NK-92 (cell line): ENCODE data around the gene FILIP1L.

Experiments used
- DNase-seq: peaks from one replicate; lab custom pipeline; 2025; ENCODE audit not compliant: unreplicated experiment; lab: John Stamatoyannopoulos, UW

Gene FILIP1L

GRCh38 chr3:99981138-99981537, 133.2 kb downstream of the FILIP1L start:
- DNase-seq = no peak

GRCh38 chr3:99980606-99981005, 133.7 kb downstream of the FILIP1L start:
- DNase-seq = no peak

DNA sequence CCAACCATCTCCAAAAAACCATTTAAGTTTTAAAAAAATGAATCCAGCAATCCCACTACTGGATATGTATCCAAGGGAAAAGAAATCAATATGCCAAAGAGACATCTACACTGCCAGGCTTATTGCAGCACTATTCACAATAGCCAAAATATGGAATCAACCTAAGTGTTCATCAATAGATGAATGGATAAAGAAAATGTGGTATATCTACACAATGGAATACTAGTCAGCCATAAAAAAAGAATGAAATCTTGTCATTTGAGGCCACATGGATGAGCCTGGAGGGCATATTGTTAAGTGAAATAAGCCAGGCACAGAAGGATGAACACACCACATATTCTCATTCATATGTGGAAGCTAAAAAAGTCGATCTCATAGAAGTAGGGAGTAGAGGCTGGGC, 136.1 kb downstream of the FILIP1L start:
- no peak for DNase-seq

DNA sequence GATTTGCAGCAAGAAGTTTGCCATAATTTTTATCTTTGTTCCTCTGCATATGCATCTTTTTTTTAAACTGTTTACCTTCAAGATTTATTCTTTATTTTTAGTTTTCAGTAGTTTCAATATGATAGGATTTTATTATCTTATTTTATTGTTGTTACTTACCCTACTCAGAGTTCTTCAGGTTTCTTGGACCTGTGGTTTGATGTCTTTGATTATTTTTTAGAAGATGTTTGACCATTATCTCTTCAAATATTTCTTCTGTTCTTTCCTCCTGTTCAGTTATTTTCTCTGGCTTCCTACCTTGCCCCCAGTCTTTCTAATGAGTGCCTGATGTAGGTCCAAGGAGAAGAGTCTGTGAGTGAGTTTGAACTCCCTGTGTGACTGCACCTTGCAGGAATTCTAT, 137.7 kb downstream of the FILIP1L start:
- DNase-seq = no peak

DNA sequence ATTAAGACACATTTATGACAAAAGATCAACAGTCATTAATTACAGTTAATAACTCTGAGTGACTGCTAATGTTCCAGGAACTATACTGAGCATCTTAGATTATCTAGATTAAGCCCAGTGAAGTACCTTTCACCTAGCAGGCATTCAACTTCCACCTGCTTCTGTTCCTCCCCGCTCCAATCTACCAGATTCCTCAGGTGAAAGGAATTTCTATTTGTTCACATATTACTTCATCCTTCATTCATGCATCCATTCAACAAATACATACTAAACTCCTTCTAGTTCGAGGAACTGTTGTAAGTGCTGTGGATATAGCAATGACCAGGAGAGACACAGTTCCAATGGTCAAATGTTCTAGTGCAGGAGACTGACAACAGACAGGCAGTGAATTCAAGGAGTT, 139.3 kb downstream of the FILIP1L start:
- DNase-seq = no peak

DNA sequence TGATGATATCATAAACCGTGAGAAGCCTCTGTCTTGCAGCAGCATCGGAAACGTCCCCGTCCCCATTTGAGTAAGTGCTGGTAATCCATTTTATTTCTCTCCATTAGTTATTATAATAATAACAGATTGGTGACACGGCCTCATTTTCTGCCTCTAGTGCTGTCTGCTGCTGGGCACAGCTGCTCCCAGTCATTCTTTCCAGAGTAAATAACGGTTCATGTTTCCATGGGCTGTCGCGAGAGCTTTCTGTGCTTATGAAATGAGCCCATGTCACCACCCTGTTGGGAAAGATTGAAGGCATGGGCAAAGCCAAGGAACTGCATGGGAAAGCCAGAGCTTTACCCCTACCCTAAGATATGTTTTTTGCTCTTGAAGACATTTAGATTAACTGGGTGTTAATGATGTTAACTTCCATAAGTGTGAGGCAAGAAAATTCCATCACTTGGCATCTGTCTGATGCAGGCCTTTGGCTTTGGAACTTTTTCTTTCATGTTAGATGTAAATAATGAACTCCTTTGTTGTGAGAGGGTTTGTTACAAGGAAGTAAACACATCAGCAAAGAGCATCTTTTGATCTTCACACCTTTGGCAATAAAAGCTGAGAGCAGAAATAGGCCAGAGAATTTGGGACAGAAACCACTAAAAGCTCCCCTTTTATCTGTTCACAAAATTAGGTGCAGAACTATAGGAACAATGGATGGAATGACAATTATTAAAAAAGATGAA, 141.8 kb downstream of the FILIP1L start:
- DNase-seq = no peak

DNA sequence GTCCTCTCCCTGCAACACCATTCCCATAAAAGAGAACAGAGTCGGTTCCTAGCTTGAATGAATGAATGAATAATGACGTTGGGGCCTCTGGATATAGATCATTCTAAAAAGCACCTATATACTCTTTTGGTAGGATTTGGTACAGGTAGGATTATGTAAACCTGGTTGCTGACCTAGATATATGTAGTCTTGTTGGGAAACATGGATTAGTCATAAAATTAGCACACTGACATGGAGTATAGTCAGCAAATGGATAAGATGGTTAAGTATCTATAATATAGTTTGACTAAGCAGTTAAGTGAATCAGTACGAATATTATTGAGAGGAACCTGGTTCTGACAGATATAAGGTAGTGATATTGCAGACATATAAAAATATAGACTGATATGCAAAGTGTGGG, 142.5 kb downstream of the FILIP1L start:
- no peak for DNase-seq

- DNase-seq = no peak
Measured at GRCh38 chr3:99970198-99970597, 144.1 kb downstream of the FILIP1L start.

GRCh38 chr3:99969136-99969535, 145.2 kb downstream of the FILIP1L start:
- DNase-seq = no peak

- no peak for DNase-seq
Measured at GRCh38 chr3:99967796-99968195, 146.5 kb downstream of the FILIP1L start.

DNA sequence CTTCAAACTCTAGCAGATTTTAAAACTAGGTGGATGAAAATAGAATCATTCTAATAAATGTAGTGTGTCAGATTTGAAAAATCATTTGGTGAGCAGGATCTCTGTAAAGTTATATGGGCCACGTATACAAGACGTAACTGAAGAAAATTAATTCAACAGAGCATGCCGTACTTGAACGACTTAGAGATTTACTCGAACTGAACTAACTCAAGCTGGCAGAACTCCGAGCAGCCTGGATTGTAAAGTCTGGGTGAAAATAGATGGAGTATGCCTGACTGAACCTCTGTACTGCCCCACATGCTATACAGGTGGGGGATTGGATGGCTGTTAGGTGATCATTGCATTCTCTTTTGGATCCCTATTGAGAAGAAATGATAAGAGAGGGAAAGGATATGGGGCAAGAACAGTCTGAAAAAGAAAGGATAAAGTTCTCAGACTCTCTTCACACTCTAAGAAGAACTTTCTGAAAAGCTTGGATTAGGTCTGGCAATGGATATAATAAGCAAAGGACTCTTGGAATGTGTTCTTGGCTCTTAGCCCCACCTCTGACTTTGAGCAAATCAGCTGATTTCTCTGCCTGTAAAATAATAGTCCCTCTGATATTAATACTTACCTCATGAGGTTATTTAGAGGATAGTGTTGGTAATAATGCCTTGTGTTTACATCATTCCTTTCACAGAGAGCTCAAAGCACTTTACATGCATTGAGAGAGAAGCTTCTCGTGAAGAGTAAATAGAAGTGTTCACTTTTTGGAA, 147.5 kb downstream of the FILIP1L start:
- DNase-seq = no peak

GRCh38 chr3:99965681-99966408, 148.5 kb downstream of the FILIP1L start:
- no peak for DNase-seq

DNA sequence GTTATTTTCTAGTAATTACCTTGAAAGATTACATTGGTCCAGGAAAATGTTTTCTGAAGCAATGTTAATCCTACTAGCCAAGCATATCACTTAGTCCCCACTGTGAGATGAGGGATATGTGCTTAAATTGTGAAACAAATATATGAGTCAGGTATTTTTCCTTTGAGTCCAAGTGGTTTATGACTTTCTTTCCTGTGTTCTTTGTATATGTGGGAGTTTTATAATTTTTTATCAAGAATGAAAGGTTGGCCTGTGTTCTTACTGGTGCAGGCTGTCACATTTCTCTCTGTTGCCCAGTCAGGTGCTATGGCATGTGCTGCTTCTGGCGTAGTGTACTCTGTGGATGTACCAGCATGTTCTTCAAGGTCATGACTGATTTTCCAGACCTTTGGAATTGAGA, 149.2 kb downstream of the FILIP1L start:
- no peak for DNase-seq

DNA sequence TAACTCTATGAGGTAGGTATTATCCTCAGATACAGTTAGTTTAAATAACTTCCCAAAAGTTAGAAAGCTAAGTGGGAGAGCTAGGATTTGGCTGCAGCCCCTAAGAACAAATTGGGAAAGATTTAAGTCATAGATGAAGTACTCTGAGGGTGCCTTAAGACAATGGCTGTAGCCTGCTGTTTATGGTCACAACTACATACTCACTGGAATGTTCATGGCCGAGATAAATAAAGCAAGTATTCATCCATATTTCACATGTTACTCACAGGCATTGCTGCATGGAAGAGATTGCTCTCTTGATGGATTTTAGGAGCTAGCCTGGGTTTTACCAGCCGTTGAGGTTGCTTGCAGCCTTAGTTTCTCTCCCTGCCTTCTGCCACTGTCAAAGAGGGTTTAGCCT, 151.6 kb downstream of the FILIP1L start:
- DNase-seq = no peak

DNA sequence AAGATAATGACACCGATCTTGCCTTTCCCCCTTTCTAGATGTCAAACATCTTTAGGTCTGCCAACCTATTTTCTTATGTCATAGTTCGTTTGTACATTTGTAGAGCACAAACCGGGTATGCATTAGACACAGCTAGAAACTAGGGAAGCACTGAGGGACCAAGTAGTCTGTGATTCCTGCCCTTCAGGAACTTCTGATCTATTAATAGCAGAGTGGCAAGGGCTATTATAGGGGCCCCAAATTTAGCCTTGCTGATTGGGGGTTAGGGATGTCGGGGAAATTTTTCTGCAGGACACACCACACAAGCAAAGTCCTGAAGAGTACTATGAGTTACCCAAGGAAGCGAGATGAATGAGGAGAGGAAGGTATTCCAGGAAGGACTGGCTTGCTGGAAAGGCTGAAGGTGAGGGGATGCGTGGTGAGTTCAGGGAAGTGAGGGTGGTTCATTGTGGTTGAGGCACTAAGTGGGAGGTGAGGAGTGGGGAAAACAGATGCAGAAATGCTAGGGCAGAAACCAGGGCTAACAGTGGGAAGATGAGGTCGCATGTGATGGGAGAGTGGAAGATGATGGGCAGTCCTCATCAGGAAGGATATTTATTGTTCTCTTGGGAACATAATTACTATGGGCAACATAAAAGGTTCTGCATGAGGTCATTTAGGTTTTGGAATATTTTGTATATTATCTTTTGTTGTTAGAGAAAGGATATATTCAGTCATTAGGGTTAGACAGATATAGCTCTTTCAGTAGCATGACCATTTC, 152.4 kb downstream of the FILIP1L start:
- DNase-seq = no peak

DNA sequence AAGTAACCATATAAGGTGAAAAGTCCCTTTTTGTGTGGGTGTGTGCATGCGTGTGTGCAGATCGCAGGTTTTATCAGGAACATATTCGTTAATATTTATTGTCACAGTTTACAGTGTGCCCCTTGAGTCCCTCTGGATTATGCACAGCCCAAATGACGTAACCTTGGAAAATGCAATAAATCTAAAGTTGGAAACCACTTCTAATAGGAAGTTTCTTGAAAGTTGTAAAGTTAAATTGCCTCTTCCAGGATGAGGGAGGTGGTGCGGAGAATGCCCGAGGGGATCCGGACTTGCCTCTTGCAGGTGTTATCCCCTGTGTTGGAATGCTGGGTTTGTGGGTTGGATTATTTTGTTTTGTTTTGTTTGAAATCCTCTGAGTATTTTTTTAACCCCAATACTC, 153.4 kb downstream of the FILIP1L start:
- DNase-seq = no peak

- DNase-seq = no peak
Measured at GRCh38 chr3:99960123-99960878, 154.0 kb downstream of the FILIP1L start.

DNA sequence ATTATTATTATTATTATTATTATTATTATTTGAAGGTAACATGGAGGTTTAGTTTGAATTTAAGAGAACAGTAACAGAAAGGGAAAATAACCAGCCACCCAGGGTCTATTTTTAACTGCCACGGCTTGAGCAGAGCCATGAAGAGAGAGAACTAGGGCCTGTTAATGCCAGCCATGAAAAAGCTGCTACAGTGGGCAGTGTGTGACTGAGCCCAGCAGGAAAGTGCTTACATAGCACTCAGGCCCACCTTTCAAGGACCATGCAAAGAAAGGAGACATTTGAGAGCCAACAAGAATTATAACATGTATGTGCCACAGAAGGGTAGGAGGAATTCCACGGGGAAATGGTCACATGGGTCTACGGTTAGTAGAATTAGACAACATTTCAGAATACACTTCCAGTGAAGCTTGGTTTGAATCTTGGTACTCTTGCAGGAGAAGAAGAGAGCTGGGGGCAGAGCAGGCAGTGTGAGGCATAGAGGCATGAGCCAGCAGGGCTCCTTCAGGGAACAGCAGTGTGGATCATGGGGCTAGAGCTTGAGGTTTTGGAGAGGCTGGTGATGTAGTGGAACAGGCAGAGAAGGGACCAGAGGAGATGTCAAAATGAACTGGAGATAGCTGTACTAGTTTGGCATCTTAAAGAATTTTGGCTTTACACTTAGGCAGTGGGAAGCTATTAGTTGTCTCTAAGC, 155.9 kb downstream of the FILIP1L start:
- DNase-seq = no peak

DNA sequence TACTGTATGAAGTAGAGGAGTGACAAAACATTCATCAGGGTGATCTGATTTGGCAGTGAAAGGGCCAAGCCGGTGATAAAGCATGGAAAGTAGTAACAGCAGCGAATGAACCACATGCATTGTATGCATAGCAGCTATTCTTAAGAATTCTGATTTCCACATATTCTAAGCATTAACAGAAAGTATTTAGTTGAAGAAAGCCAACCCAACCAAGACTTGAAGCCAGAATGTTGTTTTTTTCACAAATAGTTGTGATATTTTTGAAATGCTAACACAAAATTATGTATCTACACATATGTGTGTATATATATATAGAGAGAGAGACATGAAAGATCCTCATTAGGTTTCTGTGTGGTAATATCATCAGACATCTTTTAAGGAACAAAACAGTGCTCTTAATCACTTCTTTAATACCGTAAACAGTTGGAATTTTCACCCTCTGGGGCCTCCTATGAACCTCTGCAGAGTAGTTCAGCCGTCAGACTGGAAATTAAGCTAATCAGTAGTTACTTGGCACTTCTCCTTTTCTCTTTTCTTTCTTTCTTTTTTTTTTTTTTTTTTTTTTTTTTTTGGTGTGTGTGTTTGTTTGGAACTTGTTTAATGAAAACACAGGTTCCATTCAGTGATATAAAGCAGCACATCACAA, 157.0 kb downstream of the FILIP1L start:
- no peak for DNase-seq
